ENCODE results near the gene ARHGEF11.

Gene ARHGEF11

DNA sequence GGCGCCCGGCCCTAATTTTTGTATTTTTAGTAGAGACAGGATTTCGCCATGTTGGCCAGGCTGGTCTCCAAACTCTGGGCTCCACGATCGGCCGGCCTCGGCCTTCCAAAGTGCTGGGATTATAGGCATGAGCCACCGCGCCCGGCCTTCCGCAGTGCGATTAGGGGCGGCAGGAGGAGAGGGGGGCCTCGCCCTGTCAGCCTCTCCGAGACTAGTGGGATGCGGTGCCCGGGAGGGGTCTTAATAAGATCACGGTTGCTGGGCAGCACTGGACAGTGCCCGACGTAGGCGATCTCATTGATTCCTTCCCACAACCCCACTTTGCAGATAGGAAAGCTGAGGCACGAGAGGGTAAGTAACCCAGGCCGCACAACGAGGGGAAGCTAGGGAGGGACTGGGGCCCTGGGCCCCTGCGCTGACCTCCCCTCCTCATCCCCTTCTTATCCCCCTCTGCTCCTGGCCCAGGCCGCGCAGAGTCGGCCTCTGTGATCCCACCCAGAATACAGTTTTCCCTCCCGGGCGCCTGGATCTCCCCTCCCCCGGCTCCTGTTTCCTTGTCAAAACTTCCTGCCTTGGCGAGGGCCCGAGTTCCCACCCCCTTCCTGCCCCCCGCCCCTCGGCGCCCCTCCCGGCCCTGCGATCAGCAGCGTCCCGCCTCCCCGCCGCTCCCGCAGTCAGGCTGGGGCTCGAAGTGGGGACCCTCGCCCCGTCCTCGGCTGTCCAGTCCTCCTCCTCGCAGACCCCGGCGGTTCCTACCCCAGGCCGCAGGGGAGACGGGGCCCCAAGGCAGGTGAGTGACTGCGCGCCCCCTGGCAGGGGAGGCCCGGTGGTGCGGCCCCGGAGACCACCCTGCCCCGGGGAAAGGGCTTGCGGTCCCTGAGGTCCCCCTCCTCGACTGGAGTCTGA is 152.2 kb downstream of the ARHGEF11 start, which contains the start of gene PEAR1:
PEAR1 (plus strand) TSS at position 671 of the 906 bp plus-strand sequence. CDS start 10,209 bp downstream, outside the sequence.
- no peak for DNase-seq

DNA sequence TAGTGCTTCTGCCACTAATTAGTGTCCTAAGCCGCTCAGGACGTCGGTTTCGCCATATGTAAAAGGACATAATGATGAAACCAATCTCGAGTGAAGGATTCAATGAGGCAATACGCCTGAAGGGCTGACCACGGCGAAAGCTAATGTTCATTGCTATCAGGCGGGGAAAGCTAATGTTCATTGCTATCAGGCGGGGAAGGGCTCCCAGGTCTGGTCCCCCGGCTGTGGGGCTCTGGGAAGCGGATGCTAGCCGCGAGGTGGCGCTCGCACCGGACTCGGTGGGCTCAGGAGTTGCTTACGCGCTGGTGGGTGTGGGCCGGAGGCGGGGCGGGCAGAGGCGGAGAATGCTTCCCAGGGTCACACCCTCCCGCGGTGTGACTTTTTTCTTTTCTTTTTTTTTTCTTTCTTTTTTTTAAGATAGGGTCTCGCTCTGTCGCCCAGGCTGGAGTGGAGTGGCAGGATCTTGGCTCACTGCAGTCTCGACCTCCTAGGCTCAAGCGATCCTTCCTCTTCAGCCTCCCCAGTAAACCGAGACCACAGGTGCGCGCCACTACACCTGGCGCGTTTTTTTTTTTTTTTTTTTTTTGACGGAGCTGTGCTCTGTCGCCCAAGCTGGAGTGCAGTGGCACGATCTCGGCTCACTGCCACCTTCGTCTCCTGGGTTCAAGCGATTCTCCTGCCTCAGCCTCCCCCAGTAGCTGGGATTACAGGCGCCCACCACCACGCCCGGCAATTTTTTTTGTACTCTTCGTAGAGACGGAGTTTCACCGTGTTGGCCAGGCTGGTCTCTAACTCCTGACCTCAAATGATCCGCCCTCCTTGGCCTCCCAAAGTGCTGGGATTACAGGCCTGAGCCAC is 153.1 kb downstream of the ARHGEF11 start:
- peak; percentile 79 for DNase-seq

DNA sequence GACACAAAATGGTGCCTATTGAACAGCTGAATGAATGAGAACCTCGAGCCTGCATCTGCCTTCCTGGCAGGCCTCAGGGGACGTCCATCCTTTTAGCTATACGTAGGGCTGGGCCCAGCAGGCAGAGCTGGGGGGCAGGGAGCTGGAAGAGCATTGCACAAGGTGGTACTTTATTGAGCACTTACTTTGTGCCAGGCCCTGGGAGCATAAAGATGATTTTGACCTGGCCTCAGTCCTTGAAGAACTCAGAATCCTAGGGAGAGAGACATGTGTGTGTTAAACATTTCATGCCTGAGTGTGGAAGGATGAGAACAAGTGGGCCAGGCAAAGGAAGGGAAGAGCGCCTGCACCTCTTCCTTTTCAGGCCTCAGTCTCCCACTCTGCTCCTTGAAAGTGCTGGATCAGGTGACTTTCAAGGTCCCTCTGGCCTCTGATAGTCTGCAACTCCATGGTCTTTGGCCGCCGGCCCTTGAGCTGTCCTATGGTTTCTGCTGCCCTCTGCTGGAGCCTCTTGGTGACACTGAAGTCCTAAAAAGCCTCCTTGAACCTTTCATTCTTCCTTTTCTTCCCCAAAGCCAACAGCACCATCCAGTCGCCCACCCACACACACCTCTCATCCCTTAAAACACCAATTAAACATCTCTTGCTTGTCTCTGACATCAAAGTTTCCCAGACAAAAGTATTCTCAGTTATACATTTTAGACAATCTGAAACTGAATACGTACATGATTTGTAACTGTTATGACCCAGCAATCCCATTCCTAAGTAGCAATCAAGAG is 155.6 kb downstream of the ARHGEF11 start:
- peak; percentile 27 for DNase-seq

DNA sequence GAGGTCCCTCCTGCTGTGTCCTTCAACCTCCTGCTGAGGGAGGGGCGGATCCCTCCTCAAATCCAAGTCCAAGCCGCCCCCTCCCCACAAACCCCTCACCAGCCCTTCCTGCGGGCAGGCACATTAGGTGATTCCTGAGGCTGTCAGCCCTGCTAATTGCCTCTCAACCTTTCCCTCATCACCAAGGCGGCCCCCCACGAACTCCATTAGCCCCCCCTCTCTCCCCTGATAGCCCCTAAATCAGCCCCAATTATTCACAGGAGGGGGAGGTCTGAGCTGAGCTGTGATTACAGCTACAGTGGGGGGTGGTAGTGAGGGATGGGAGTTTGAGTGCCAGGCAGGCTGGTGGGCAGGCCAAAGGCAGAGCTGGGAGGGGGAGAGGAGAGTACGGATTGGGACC is 157.8 kb downstream of the ARHGEF11 start:
- no peak for DNase-seq

DNA sequence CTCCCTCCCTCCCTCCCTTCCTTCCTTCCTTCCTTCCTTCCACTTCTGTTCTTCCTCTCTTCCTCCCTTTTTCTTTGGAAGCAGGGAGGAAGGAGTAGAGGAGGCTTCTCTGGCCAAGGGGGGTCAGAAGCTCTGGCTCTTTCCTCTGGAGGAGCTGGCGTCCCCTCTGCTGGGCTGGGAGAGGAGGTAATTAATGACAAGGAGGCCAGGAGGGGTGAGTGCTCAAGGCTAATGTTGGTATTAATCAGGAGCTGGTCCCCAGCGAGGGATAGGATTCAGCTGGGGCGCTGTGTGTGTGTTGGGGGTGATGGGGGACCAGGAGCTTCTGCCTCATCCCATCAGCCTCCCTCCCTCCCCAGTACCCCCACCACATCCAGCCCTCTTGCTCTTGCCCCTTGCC is 158.2 kb downstream of the ARHGEF11 start:
- DNase-seq = no peak

- no peak for DNase-seq
These were observed 158.8 kb downstream of the ARHGEF11 start for GRCh38 chr1:156886583-156887281.

DNA sequence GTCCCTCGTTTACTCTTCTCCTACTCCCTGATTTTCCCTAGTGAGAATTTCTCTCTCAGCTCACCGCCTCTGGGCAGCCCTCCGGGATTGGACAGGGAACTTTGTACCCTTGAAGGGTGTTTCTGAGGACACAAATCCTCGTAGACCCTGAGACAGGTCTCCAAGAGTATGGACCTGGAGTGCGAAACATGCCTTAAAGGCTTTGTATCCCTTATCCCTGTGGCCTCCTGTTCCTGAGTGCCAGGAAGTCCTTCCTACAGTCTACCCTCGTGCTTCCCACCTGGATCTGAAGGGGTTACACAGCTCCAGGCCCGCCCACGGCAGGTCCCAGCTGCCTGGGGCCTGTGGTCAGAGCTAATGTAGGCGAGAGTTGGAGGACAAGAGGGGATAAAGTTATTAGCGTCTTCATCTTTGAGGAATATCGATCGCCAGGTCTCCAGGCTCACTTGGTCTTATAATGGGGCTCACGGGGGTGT is 159.6 kb downstream of the ARHGEF11 start:
- DNase-seq = no peak

DNA sequence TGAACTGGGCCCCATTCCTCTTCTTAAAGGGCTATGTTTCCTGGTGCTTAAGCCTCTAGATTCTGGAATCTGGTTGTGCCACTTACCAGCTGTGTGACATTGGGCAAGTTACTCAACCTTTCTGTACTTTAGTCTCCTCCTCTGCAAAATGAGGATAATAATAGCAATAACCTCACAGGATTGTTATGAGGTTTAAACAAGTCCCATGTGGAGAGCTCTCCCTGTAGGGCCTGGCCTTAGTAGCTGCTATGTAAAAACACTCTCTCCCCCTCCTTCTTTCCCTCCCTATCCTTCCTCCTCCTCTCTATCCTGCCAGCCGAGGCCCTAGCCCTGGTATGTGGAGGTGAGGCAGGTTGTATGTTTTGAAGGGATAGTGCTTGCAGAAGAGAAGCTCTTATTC is 160.2 kb downstream of the ARHGEF11 start:
- DNase-seq = no peak

Data from effector CD8-positive, alpha-beta T cell (primary cell).